Stimulated activated naive CD8-positive, alpha-beta T cell treated with anti-CD3 and anti-CD28 coated beads, Interleukin-15, amount 100 ng/mL, for 72 hours (primary cell): ENCODE measurements around the gene CCDC85C.
A peak's percentile ranks its signal among the peaks of the same experiment; 100 is the strongest.

ENCODE experiments used
- ATAC-seq: fragments of 150-1000 bp; cut with Tn5 transposase; 2 replicates; pipeline ENCODE4 v1.10.0; 2021; ENCODE audit warnings: mild to moderate bottlenecking, moderate library complexity
- DNase-seq, 2 donors: peaks; one replicate each; pipeline ENCODE4 v3.0.0; 2021 to 2022
- H3K27ac Mint-ChIP-seq, 2 donors: one replicate each; pipeline ENCODE4 v1.8.0; 2022; ENCODE audit warnings: mild to moderate bottlenecking in 2 of 2, mixed read lengths in 2 of 2, moderate library complexity in 2 of 2
- H3K27me3 Mint-ChIP-seq: one replicate; pipeline ENCODE4 v1.8.0; 2022; ENCODE audit warnings: mixed read lengths
- H3K4me1 Mint-ChIP-seq: one replicate; pipeline ENCODE4 v1.8.0; 2022; ENCODE audit warnings: mild to moderate bottlenecking, mixed read lengths
- H3K4me3 Mint-ChIP-seq, 2 donors: one replicate each; pipeline ENCODE4 v1.8.0; 2022; ENCODE audit warnings: mild to moderate bottlenecking in 2 of 2, mixed read lengths in 2 of 2, moderate library complexity in 1 of 2
- H3K9me3 Mint-ChIP-seq, 2 donors: one replicate each; pipeline ENCODE4 v1.8.0; 2022; ENCODE audit warnings: mixed read lengths in 2 of 2

Gene CCDC85C

DNA sequence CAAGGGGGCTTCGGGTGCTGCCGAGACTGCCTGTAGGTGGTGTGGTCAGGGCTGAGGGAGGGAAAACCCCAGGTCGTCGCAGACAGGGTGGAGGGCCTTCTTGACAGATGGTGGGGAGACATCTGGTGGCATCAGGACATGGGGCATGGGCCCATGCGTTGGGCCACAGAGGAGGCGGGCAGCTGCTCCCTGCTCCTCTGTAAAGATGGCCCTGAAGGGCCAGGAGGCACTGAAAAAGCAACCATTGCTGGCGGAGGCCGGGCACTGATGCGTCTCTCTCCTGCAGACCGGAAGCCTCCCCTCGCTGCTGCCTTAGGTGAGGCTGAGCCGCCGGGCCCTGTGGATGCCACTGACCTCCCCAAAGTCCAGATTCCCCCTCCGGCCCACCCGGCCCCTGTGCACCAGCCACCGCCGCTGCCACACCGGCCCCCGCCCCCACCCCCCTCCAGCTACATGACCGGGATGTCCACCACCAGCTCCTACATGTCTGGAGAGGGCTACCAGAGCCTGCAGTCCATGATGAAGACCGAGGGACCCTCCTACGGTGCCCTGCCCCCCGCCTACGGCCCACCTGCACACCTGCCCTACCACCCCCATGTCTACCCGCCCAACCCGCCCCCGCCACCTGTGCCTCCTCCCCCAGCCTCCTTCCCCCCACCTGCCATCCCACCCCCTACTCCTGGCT is 94.0 kb downstream of the CCDC85C start:
- ATAC-seq (peak; percentile 31), DNase-seq (no peak)
- Mint-ChIP-seq H3K27me3 (no peaks in the 10 kb centered on the region), H3K4me3 (no peak overlapping the region), H3K9me3 (no peaks in the 10 kb centered on the region), H3K4me1 (no peaks in the 10 kb centered on the region), H3K27ac (peak overlapping the region in 1 of 2 donors; percentile 65)

DNA sequence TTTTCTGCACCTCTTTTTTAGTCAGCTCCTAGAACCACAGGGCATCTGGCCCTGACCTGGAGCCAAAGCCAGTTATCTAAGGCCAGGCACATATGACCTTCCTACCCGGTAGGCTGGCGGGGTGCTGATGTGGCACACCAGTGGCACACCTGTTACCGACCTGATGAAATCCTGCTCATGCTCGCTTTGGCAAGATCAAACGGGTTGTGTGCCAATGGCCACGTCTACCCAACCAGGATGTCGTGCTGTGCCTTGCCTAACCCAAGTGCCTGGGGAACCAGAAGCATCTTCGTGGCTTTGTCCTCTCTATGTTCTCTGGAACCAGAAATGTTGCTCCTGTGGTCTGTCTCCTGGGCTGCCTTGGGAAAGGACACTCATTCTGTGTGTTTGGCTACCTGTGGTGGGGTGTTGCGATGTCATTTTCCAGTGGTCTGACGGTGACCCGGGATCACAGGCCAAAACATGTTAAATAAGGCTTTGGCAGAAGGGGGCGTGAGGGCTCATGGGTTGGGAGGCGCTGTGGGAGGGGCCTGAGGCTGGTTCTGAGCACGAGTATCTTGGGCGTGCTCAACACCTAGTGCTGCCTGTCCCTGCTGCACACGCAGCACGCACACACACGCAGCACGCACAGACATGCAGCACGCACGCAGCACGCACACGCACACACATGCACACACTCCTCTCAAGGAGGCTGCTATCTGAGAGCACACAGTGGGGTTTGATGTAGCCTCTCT is 94.9 kb downstream of the CCDC85C start:
- ATAC-seq (no peak), DNase-seq (no peak)
- Mint-ChIP-seq H3K27me3 (no peaks in the 10 kb centered on the region), H3K27ac (peak overlapping the region; percentile 84 to 90), H3K4me3 (no peak overlapping the region), H3K9me3 (no peaks in the 10 kb centered on the region), H3K4me1 (no peaks in the 10 kb centered on the region)

DNA sequence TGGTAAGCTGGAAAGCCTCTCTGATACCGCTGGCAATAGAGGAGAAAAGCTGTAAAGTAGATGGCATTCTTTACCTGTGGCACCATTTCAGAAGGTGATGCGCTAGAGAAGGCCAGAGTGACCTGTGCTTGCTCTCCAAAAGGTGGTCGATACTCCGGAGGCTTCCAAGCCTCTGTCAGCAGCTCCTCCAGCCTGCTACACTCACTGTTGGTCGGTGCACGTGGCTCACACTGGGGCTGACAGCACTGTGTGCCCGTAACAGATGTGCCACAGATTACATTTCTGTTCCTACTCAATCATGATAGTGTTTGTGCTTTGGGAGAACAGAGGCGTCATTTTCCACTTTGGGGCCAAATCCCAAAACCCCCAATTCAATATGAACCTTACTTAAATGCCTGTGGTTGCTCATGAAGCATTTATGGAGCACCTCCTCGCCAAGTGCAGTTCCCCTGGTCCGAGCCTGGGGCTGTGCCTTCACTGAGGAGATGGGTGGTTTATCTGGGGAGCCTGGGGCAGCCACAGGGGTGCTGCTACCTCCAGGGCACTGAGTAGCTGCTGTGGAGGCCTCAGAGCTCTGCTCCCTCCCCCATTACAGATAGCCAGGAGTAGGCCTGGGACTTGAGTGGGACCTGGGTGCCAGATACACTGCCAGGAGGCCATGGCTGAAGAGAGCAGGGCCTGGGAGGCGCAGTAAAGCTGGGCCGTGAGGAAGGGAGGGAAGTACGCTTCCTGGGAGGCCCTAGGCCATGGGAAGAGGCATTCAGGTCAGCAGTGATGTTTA is 96.0 kb downstream of the CCDC85C start:
- Mint-ChIP-seq H3K9me3 (no peaks in the 10 kb centered on the region), H3K4me1 (no peaks in the 10 kb centered on the region), H3K27ac (peak overlapping the region in 1 of 2 donors; percentile 90), H3K4me3 (no peak overlapping the region), H3K27me3 (no peaks in the 10 kb centered on the region)
- no peak for ATAC-seq
- DNase-seq = no peak

DNA sequence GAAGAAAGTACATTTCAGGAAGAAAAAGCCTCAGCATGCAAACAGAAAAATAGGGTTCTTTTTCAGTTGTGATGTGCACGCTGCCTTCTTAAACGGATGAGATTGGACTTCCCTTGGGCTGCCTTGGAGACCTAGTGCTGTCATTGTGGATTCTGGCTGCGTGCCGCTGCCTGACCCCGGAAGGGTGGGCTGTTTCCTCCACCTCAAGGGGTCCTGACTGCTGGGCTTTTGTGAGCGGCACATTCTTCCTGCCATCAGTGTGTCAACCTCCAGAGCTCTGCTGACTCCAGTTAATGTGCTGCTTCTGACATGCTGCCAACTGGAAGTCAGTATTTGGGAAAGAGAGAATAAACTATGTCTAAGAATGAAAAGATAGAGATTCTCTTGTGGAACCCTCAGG is 97.7 kb downstream of the CCDC85C start:
- Mint-ChIP-seq H3K27me3 (no peaks in the 10 kb centered on the region), H3K27ac (no peak overlapping the region), H3K9me3 (no peaks in the 10 kb centered on the region), H3K4me1 (no peaks in the 10 kb centered on the region), H3K4me3 (no peak overlapping the region)
- no peak for DNase-seq
- no peak for ATAC-seq

DNA sequence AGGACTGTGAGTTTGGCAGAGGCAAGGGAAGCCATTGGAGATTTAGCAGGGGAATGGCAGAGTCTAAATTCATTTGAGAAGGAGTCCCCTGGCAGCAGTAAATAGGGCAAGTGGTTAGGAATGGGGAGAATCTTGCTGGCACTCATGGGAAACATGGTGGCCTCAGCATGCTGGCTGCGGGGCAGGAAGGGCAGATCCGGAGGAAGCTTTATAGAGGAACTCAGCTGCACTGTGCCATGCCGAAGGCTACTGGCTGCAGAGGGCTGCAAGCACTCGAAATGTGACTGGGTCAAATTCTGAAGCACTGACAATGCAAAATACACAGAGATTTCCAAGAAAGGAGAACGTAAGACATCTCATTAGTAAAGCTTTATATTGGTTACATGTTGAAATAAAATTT is 98.9 kb downstream of the CCDC85C start:
- no peak for ATAC-seq
- Mint-ChIP-seq H3K27ac (peak overlapping the region in 1 of 2 donors; percentile 35), H3K4me3 (no peak overlapping the region)

DNA sequence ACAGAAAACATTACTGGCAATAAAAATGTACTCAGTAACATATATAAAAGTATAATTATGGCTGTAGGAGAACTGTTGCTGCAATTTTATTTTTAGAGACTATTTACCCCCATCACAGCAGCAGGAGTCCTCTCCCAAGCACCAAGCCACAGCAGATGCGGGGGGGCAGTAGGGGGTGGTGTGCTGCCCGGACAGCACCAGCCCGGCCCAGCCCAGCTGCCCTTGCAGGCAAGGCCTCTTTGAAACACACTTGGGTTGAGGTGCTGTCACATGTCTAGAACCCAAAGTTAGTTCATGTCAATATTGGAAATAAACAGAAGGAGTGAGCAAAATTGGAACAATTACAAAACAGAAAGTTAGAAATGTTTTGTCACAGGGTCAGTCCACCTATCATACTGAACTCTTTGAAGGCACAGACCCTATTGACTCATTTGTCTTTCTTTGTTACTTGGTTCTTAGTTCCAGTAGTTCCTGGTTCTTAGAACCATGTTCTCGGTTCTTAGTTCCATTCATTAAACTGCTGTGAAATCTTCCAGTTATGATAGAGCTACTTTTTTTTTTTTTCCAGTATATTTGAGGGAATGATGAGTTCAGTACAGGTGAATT is 100.1 kb downstream of the CCDC85C start:
- Mint-ChIP-seq H3K4me1 (no peaks in the 10 kb centered on the region), H3K9me3 (no peaks in the 10 kb centered on the region), H3K27ac (peak overlapping the region; percentile 49), H3K27me3 (no peaks in the 10 kb centered on the region), H3K4me3 (no peak overlapping the region)
- ATAC-seq = no peak
- DNase-seq = no peak

More for the DNA sequence above, 98.9 kb downstream of the CCDC85C start:
- no peaks in the 10 kb centered on the region for H3K9me3 Mint-ChIP-seq
- no peaks in the 10 kb centered on the region for H3K27me3 Mint-ChIP-seq
- DNase-seq = no peak
- no peaks in the 10 kb centered on the region for H3K4me1 Mint-ChIP-seq

DNA sequence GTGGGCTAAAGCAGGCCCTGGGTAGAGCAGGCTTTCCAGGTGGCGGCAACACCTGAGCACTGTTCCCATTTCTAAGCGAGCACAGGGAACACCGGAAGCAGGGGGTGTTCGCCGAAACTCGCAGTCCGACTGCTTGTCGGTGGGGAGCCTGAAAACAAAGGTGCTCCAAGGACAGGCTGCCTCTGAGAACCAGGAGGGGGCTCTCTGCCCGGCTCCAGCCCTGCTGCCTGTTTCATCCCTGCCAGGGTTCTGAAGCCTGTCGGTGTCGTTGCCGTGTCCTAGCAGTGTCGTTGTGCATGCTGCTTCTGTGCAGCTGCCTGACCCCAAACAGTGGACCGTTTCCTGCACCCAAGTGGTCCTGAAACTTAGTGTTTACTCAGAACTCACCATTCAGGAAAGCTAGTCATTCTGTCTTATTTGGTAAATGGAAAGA is 101.0 kb downstream of the CCDC85C start:
- DNase-seq = no peak
- Mint-ChIP-seq H3K4me1 (no peaks in the 10 kb centered on the region), H3K27ac (peak overlapping the region in 1 of 2 donors; percentile 92), H3K27me3 (no peaks in the 10 kb centered on the region), H3K4me3 (no peak overlapping the region), H3K9me3 (no peaks in the 10 kb centered on the region)
- ATAC-seq = no peak

DNA sequence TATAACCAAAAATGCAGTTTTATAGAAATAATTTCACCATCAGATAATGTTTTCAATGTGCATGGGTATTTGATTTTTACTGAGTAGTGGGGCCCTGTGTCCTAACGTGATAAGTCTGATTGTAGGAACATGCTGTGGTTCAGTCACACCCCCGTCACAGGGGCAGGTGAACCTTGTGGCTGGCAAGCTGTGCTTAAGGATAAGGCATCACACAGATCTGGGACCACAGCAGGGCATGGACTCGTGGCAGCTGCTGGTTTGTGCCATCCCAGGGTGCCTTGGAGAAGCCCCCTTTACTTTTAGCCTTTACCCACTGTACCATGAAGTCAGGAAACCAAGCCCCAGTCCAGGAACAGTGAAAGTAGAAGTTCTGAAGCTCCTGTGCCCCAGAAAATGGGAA is 106.1 kb downstream of the CCDC85C start:
- Mint-ChIP-seq H3K4me3 (no peak overlapping the region), H3K4me1 (no peaks in the 10 kb centered on the region), H3K27me3 (no peaks in the 10 kb centered on the region), H3K27ac (peak overlapping the region in 1 of 2 donors; percentile 10), H3K9me3 (no peaks in the 10 kb centered on the region)
- DNase-seq (no peak), ATAC-seq (no peak)

DNA sequence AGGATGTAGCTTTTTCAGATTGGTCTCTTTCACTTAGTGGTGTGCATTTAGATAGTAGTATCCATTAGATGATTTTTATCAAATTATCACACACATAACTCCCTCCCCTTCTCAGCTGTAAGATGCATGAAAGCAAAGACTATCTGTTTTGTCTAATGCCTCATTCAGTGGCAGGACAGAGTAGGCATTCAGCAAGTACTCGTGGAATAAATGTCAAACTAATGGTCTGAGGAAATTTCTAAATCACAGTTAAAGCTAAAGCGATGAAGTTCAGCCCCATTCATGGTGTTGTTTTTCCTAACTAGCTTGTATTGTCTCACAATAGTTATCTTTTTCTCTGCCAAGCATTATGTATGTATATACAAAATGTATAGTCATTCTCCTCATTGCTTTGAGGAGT is 106.7 kb downstream of the CCDC85C start:
- Mint-ChIP-seq H3K27ac (no peak overlapping the region), H3K9me3 (no peaks in the 10 kb centered on the region), H3K4me1 (no peaks in the 10 kb centered on the region), H3K4me3 (no peak overlapping the region), H3K27me3 (no peaks in the 10 kb centered on the region)
- no peak for ATAC-seq
- no peak for DNase-seq

DNA sequence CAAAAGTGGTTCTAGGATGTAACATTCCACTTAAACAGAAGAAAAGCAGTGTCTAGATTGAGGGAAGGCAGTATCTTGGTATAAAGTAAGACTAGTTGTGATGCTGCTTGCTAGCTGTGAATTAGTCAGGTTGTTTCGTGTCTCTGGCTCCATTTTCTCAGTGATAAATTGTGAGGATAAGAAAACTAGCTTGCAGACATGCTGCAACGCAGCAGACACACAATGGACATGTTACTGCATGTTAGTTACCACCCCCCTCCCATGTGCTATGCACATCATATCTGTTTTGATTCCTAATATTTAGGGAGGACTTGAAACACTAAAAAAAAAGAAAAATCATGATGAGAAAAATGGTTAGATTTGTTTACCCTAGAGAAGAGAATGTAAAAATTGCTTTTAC is 119.9 kb downstream of the CCDC85C start:
- Mint-ChIP-seq H3K4me3 (no peak overlapping the region), H3K4me1 (peaks cover 55% of the 10 kb centered on the region), H3K27ac (peak overlapping the region in 1 of 2 donors; percentile 5), H3K9me3 (no peaks in the 10 kb centered on the region), H3K27me3 (no peaks in the 10 kb centered on the region)
- ATAC-seq (no peak), DNase-seq (no peak)

DNA sequence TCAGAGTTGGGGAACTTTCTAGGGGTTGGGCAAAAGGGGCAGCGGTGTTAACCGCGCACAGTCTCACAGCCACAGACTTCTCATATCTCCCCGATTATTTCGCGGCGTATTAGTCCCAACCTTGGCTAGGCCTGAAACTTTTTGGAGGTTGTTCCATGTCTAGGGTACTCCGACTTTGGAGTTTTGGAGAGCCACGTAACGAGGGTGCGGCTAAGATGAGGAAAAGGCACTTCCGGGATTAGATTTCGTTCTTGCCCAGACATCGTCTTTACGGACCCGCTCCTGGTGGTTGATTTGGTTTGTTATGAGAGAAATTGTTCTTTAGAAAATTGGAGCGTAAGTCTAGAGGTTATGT is 122.3 kb downstream of the CCDC85C start:
- H3K27ac Mint-ChIP-seq = peak overlapping the region; percentile 99
- no peaks in the 10 kb centered on the region for H3K27me3 Mint-ChIP-seq
- ATAC-seq (no peak), DNase-seq (no peak)
- peaks cover 59% of the 10 kb centered on the region for H3K4me1 Mint-ChIP-seq
- H3K9me3 Mint-ChIP-seq = no peaks in the 10 kb centered on the region
- peak overlapping the region; percentile 98 for H3K4me3 Mint-ChIP-seq

DNA sequence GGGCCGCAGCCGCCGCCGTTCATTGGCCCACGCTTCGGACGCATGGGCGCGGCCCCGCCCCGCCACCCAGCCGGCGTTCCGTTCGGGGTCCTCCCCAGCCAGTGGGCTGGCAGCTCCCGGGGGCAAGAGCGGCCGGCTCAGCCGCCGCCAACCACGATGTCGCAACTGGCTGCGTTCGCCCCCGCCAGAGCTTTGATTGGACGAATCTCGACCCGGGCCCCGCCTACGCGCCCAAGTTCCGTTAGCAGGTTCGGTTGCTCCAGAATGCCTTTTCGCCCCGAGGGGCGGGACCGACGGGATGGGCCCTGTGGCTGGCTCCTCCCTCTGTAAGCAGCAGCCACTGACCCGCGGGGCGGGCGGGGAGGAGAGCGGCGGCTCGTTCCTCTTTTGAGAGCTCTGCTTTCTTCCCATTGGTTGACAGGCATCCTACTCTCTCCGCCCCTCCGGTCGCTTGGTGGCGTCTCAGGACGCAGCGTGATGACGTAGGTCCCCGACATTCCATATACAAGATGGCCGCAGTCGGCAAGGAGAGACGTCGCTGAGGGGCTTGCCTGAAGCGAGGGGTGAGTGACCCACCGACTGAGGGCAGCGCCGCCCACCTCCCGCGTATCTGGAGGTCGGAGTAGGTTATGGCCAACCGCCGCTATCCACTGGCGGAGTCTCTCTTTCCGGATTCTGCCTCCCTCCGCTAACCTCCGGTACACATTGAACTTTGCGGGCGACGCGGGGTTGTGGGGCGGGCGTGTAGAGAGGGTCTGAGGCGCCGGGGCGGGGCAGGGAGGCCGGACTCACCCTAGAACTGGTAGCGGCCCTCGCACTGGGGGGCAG is 122.9 kb downstream of the CCDC85C start, which contains the start of gene CCNK:
Gene CCNK, plus strand, starts transcription at position 493 of the 828 bp plus-strand sequence. CDS start 11,269 bp downstream, outside the sequence.
- Mint-ChIP-seq H3K27ac (peak within 1 kb of the TSS; percentile 99), H3K9me3 (no peaks in the 10 kb centered on the region), H3K27me3 (no peaks in the 10 kb centered on the region), H3K4me3 (peak within 1 kb of the TSS; percentile 98), H3K4me1 (peaks cover 54% of the 10 kb centered on the region)
- peak; percentile 93 for ATAC-seq
- DNase-seq = peak; percentile 100

DNA sequence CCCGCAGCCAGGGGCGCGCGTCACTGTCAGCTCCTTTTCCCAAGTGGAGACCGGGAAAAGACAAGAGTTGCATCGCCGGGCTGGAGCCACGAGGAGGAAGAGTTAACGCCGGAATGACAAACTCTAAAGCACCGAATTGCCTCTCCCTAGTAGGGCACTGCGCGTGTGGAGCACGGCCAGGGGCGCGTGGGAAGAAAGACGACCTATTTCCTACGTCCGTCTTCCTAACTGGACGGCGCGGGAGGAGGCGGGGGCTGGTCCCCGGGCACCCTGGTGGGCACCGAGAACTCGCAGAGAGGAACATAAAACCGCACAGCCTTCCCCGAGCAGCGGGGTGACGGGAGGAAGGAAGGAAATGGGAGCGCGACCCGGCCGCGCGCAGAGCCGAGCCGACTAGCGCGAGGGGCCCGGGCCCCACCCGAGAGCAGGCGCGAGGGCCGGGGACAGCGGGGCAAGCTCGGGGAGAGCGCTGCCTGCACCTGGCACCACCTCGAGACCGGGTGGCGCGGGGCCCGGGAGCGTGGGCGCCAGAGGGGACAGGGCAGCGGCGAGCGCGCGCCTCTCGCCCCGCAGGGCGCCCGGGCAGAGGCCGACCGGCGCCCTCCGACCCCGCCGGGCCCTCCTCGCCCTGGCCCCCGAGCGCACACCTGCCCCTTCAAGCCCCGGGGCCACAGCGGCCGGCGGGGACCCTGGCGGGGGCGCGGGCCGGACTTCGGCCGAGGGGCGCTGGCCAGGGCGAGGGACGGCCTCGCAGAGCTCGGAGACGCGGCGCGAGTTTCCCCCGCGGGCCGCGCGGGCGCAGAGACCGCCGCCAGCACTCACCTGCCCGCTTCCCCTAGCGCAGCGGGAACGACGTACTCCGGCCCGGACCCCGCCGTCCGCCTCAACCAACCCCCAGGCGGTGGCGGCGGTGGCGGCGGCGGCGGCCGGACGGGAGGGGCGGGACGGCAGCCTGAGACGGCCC is 123.8 kb downstream of the CCDC85C start, which contains the start of gene SETD3:
Gene SETD3, minus strand, starts transcription at position 954 of the 964 bp plus-strand sequence. CDS start 15,054 bp downstream, outside the sequence.
- H3K27me3 Mint-ChIP-seq = no peaks in the 10 kb centered on the region
- no peaks in the 10 kb centered on the region for H3K9me3 Mint-ChIP-seq
- ATAC-seq = peak; percentile 0
- peaks cover 50% of the 10 kb centered on the region for H3K4me1 Mint-ChIP-seq
- H3K4me3 Mint-ChIP-seq = peak within 1 kb of the TSS; percentile 98 to 100
- peak; percentile 28 to 37 for DNase-seq
- H3K27ac Mint-ChIP-seq = peak within 1 kb of the TSS; percentile 99
